HG02623 (cell line): ENCODE results near the gene MAPK8IP1.
"Not testable (repeated sequence)": the region's sequence is repeated elsewhere in the genome, so short reads cannot be mapped to it uniquely, and the experiment has no call there.

ENCODE experiments used
- ATAC-seq: cut with Tn5 transposase; IDR thresholded peaks from one replicate; pipeline ENCODE4 v1.9.1; 2021; ENCODE audit warnings: moderate library complexity; ENCODE audit not compliant: unreplicated experiment

The MAPK8IP1 gene

DNA sequence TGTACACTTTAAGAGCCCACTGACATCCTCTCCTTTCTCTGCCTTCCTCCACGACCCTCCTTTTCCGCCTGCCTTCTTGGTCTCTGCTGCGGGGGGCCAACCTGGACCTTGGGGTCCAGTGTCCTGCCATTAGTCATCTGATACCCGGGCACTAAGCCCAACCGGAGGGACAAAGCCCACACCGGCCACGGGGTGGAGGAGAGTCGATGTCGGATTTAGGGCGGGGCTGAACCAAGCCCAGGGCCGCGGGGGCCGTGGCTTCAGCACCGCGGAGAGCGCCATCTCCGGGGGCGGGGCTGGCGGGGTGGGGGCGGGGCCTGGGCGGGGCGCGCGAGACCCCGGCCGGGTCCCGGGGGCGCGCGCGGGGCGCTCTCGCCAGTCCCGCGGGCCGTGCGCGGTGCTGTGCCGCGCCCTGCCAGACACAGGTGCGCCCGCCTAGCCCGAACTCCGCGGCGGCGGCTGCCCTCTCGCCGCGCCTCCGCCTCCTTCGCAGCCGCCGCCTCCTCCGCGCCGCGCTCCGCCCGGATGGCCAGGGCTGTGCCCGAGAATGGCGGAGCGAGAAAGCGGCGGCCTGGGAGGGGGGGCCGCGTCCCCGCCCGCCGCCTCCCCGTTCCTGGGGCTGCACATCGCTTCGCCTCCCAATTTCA is at the start of gene MAPK8IP1:
Gene MAPK8IP1, plus strand, starts transcription at position 378 of the 647 bp plus-strand sequence. Its CDS starts 170 bp downstream, at position 548.
- peak; percentile 62 for ATAC-seq

DNA sequence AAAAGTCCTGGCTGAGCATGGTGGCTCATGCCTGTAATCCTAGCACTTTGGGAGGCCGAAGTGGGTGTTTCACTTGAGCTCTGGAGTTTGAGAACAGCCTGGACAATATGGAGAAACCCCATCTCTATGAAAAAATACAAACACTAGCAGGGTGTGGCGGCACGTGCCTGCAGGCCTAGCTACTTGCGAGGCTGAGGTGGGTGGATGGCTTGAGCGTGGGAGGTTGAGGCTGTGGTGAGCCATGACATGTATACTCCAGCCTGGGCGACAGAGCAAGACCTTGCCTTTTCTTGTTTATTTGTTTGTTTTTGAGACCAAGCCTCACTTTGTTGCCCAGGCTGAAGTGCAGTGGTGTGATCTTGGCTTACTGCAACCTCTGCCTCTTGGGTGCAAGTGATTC is 46.2 kb upstream of the MAPK8IP1 start:
- ATAC-seq = no peak

DNA sequence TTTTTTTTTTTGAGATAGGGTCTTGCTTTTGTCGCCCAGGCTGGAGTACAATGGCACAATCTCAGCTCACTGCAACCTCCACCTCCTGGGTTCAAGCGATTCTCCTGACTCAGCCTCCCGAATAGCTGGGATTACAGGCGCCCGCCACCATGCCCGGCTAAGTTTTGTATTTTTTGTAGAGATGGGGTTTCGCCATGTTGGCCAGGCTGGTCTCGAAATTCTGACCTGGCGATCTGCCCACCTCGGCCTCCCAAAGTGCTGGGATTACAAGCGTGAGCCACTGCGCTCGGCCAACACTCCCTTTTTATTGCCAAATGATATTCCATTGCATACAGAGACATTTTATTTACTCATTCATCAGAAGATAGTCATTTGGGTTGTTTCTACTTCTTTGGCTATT is 45.2 kb upstream of the MAPK8IP1 start:
- not testable (repeated sequence) for ATAC-seq

DNA sequence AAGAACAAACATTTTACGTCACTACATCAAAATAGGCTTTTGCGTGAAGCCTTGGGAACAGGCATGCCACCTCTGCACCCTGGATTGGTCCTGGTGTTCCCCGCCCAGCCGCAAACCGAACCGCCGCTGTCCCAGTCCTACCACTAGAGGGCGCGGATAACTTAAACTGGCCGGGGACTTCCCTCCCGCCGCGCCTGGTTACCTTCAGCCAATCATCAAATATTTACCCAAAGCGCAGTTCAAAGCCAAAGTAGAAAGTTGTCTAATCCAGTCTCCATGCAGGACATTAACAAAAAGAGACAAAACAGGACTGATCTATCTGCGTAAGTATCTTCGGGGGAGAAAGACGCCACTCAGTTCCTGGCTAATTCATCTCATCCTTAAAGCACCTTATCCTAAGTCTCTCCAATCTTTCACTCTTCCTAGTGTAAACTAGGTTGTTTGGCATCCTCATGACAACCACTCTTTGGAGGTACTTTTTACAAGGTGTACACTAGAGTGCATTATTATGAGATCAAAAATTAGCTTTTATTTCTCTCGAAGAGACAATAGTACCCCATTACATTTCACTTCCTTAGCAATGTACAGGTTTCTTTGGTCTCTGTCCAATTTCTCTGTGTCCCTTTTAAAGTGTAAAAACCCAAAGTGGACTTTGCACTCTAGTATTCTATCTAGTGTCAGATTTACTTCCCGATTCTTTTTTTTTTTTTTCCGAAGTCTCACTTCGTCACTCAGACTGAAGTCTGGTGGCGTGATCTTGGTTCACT is 42.1 kb upstream of the MAPK8IP1 start:
- ATAC-seq = no peak

DNA sequence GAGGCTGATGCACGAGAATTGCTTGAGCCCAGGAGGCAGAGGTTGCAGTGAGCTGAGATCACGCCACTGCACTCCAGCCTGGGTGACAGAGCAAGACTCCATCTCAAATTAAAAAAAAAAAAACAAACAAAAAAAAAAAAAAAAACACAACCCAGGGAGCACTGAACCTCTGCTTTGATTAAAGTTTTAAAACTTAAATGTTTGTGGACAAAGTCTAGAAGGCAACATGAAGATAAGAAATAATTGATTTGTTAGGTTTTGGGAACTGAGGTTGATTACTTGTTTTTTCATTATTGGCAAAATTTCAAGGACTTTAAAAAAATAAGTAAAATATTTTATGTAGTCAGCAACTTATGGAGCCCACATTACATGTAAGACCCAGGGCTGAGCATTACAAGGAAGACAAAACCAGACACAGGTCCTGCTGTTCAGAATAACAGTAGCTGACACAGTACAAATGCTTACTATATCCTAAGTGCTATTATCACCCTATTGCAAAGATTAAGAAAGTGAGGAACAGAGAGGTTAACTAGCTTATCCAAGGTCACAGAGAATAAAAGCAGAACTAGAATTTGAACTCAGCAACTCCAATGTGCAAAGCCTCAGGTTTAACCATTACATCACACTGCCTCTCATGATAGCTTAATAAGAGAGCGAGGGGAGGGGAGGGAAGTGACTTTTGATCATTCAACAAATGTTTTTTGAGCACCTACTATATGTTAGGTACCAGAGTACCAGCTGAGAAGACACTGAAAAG is 40.5 kb upstream of the MAPK8IP1 start:
- no peak for ATAC-seq

DNA sequence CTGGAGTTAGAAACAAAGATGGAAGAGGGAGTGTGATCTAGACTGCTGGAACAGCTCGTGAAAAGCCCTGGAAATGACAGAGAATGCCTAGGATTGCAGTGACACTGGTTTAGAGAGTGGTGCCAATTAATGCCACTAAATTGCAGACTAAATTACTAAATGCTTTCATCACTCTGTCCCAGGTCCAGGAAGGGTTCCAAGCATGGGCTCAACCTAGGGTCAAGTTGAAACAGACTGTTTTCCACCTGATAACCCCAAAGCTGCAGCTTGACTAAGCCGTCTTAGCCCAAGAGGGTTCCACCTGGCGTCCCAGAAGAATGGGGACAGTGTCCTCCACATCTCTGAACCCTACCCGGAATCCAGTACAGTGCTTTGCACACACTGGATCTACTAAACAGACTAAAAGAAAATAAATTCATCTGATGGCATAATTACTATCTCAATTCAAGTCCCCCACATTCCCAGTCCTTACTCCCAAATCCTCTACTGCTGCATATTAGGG is 39.2 kb upstream of the MAPK8IP1 start:
- no peak for ATAC-seq

DNA sequence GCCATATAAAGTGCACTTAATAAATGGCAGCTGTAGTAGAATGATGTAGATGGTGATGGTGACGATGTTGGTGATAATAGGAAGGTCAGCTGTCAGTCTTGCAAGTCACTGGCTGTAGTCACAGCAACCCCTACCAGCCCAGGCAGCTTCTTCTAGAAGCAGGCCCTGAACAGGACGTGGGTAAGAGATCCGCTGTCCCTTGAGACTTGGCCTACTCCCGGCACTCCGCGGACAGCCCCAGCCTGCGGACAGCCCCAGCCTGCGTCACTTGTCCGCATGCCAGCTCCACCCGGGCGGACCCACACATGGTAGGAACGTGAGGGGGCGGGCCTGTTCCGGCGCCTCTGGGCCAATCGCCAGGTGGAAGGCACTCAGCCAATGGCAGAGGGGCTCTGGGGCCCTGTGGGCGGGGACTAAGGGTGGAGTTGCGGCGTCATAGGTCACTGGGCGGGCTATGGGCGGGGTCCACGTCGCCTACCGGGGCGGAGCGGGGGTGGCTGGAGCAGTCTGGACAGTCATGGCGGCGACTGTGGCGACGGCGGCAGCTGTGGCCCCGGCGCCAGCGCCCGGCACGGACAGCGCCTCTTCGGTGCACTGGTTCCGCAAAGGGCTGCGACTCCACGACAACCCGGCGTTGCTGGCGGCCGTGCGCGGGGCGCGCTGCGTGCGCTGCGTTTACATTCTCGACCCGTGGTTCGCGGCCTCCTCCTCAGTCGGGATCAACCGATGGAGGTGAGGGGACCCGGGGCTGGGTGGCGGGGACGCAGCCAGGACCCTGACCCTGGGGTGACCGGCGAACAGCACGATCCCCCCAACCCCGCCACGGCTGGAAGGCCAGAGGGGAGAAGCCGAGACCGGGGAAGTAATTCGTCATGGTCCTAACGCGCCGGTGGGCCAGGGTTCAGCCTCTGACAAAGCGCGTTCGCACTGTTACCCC is 38.2 kb upstream of the MAPK8IP1 start, which contains the start of gene CRY2:
Gene CRY2, plus strand, starts transcription at position 502 of the 937 bp plus-strand sequence. Its CDS starts 16 bp downstream, at position 518.
- ATAC-seq = peak; percentile 95

DNA sequence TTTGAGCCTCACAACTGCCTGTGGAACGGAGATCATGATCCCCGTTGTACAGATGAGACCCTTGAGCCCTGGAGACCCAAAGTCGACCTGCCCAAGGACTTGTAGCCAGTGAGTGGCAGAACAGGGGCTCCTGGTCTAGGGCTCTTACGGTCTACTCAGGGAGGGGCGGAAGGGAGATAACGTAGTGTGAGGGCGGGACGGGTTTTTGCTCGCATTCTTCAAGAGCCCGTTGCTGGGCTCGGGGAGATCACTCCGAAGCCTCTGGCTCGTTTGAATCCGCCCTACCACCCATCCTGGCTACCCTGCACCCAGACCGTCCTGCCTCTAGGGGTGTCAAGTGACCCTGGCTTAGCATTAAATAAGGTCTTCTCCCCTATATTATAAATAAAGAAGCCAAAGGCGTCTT is 37.5 kb upstream of the MAPK8IP1 start:
- peak; percentile 4 for ATAC-seq

DNA sequence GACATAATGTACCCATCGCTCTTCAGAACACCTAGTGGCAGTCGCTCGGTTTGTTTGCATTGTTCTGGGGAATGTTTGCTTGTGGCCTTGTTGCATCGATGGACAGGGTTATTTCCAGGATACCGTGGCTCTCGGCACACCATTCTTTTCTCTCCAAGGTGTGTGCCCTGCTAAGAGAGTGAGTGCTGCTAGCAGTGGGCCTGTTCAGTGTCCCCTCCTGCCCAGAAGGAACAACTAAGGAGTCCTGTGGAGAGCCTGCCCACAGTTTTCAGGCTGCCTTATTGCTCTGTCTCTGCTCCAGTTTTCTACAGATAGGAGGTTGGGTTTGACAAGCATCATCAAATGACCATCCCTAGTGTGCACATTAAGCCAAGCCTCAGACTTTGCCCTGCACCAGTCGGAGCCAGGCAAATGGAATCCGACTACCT is 36.8 kb upstream of the MAPK8IP1 start:
- no peak for ATAC-seq

DNA sequence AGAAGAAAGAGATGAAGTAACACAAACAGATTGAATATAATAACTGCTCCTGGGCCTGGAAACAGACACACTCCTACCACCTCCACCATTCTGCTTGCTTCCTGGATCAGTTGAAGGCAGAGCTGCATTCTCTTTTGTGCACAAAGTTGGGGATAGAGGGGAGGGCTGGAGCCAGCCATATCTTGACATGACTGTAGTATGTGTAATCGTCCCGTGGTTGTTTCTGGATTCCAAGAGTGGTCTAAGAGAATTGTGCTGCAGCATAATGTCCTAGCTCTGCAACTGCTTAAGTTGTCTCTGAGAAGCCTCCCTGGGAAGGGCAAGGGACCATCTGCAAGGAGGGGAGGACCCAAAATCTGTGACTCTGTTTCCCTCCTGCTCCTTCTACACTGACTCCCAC is 35.0 kb upstream of the MAPK8IP1 start:
- ATAC-seq = no peak

DNA sequence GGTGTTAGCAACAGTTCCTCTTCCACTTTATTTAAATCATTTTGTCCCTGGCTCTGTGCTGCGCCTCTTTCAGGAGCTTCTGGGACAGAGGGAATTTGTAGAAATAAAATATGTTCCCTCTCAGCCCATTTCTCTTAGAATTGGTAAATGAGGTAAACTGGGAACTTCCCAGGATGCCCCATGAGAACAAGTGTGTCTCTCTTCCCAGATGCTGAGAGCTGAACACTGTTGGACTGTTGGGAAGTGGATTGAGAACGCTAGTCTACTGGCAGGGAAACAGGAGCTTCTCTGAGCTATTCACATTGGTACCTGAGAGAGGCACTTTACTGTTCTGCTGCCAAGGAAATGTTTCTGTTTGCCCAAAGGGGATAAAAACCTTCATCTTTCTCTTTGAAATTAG is 34.2 kb upstream of the MAPK8IP1 start:
- ATAC-seq = no peak

DNA sequence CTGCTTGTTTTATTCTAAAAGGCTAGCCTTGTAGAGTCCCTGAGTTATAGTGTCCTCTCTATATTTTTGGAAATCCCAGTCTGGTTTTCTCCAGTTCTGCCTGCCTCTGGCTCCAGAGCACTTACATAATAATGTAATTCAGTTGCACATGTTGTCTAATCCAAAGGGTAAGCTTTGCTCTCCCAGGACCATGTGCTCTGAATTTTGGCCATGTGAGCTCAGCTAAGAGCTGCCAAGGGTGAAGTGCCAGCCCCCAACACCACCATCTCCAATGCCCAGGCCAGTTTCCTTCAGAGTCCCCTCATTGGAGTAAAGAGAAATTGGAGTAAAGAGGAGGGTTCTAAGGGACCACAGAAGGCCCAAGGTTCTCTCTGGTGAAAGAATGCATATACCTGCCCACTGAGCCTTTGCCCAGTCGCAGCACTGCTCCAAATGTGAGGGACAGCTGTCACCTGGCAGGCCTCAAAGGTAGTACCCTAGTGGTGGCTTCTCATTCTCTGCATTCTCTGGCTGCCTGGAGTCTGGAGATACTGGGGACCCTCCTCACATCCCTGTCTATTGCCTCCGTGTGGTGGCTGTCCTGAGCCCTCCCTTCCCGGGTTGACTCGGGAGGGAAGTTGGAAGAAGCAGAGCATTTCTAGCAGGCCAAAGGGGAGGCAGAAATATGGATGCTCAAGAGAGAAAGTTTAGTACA is 33.3 kb upstream of the MAPK8IP1 start:
- no peak for ATAC-seq

DNA sequence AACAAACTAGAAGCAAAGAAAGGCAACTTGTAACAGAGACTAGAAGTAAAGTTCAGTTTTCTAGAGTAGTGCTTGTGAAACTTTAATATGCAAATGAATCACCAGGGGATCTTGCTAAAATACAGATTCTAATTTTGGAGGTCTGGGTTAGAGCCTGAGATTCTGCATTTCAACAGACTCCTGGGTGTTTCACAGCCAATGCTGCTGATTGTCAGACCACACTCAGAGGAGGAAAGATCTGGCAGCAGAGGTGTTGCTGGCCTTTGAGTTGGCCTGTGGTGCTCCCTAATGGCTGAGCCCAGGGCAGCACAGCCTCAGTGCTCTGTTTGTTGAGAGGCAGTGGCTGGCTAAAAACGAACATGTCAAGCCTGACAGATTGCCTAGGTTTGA is 32.7 kb upstream of the MAPK8IP1 start:
- no peak for ATAC-seq

DNA sequence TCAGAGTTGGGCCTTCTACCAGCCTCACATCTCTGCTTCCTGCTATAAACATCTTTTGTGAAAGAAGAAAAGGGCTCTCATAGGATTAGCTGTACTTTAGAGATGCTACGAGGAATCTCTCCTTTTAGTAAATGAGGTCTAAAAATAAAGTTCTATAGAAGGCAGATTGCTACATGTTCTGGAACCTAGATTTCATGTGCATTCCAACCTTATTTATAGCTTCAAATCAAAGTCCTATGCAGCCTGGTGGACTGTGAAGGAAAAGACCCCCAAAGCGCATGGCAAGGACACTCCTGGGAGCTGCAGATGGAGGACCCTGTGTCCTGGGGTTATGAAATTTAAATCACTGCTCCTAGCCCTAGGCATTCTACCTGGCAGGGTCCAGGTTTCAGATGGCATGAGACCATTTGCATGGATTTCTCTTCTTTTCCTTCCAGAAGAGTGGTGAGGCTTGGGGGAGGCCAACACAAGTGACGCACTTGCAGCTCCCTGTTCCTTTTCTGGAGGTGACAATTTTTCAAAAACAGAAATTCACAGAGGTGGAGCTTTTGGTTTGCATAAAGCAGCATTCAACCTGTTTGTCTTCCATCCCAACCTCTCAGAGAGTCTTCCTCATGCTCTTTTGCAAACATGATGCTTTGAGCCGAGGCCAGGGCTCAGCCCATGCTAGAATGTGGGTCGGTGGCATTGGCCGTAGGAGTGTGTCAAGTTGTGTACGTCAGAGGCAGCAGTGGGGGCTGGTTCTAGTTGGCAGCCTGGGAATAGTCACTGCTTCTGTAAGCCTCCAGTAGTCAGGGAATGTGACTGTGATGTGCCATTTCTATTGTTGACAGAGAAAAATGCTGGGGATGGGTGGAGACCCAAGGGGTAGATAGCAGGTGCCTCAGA is 31.9 kb upstream of the MAPK8IP1 start:
- ATAC-seq = no peak

DNA sequence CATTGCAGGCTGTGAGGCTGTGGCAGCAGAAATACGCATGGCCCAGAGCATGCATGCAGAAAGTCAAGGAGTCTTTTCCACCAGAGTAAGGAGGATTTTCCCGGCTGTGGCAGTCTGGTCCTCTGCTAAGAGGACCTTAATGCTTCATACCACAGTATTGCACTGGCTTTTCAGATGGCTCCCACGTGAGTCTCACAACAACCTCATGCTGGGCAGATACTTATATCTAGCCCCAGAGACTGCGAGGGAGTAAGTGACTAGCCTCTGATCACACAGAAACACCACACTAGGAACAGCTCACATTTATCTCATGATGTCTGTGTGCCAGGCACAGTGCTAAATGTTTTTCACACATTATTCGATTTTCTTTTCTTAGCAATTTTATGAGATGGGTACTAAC is 30.1 kb upstream of the MAPK8IP1 start:
- ATAC-seq = no peak

DNA sequence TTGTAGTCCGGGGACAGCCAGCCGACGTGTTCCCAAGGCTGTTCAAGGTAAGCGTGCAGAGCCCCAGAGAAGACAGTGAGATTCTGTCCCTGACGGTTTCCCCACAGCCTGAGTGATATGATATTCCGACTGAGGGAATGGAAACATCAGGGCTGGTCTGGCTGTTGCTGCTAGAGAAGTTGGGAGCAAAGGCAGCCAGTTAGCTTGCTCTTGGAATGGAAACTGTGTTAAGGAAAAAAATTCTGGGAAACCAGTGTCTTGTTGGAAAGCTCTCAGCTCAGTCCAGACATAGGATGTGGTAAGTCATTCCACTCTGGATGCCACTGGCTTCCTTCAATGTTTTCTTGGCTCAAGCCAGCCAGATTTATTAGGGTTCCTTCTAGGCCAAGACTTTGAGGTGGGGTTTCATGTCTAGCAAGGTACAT is 29.4 kb upstream of the MAPK8IP1 start:
- ATAC-seq = no peak

DNA sequence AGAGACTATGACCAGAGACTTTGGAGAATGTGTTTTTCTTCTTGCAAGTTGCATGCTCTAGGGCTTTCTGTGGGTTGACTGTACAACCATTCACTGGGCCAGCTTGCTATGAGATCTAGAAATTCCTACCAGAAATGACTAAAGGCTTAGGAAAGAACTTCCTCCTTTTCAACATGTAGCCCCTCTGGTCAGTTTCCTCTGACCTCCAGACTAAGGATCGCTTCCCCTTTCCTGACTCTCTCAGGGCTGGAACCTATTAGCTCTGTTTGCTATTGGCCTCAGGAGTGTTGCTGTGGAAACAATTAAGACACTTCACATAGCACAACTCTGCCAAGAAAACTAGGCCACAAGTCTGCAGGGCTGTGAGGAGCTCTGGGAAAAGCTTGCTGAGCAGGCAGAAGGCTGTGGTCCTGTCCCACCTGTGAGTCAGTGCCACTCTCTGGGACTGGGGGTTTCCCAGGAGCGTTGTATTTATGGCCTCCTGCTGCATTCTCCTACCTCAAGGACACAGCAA is 27.4 kb upstream of the MAPK8IP1 start:
- ATAC-seq = no peak

DNA sequence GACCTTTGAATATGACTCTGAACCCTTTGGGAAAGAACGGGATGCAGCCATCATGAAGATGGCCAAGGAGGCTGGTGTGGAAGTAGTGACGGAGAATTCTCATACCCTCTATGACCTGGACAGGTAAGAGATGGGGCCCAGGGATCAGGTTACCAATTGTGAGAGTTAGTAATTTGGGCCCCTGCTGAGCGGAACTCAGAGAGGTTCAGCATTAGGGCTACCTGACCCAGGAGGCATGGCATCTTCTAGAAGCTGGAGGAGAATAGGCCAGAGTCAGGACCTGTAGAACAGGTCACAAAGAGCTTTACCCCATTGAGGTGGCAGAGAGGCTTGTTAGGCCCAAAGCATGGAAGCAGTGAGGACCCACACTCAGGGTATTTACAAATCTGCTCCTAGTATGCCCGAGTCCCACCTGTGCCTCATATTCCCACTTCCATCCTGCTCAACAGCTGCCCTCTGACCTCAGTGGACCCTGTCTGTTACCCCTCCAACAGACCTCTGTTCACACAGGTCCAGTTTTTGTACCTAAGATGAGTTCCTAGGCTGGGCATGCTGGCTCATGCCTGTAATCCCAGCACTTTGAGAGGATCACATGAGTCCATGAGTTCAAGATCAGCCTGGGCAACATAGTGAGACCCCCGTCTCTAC is 26.6 kb upstream of the MAPK8IP1 start:
- ATAC-seq = no peak
